Trophoblast cell (in vitro differentiated cells and primary cell): ENCODE data around the gene C1orf146.

Experiments used
- DNase-seq, 2 donors: peaks; one replicate each; pipeline ENCODE4 v3.0.0-alpha.2; 2016
- H2AFZ ChIP-seq: 2 replicates; pipeline ENCODE4 v1.6.1; 2013; ENCODE audit warnings: low read length, moderate library complexity, mild to moderate bottlenecking; ENCODE audit not compliant: insufficient read depth, poor library complexity
- H2AK5ac ChIP-seq: 2 replicates; pipeline ENCODE4 v1.6.1; 2013; ENCODE audit warnings: mild to moderate bottlenecking, low read length
- H2BK120ac ChIP-seq: 2 replicates; pipeline ENCODE4 v1.6.1; 2013; ENCODE audit warnings: low read length, mild to moderate bottlenecking, moderate library complexity; ENCODE audit not compliant: insufficient read depth, poor library complexity
- H2BK12ac ChIP-seq: 2 replicates; pipeline ENCODE4 v1.6.1; 2013; ENCODE audit warnings: mild to moderate bottlenecking, low read length, moderate library complexity
- H2BK5ac ChIP-seq: 2 replicates; pipeline ENCODE4 v1.6.1; 2013; ENCODE audit warnings: low read length, low read depth, moderate library complexity, mild to moderate bottlenecking; ENCODE audit not compliant: poor library complexity
- H3K14ac ChIP-seq: 2 replicates; pipeline ENCODE4 v1.6.1; 2013; ENCODE audit warnings: mild to moderate bottlenecking, low read length
- H3K18ac ChIP-seq: 2 replicates; pipeline ENCODE4 v1.6.1; 2013; ENCODE audit warnings: mild to moderate bottlenecking, low read length
- H3K23ac ChIP-seq: 2 replicates; pipeline ENCODE4 v1.6.1; 2013; ENCODE audit warnings: low read length
- H3K27ac ChIP-seq: 2 replicates; pipeline ENCODE4 v1.5.1; 2013; ENCODE audit warnings: low read depth, mild to moderate bottlenecking, inconsistent platforms, low read length, moderate library complexity
- H3K27me3 ChIP-seq: 2 replicates; pipeline ENCODE4 v1.6.1; 2013; ENCODE audit warnings: inconsistent platforms, mild to moderate bottlenecking, low read length, moderate library complexity; ENCODE audit not compliant: insufficient read depth
- H3K36me3 ChIP-seq, 2 experiments: 1 replicate in 1 of 2; 2 replicates in 1 of 2; pipeline ENCODE4 v1.6.1; 2013; ENCODE audit warnings: low read length in 2 of 2, mild to moderate bottlenecking in 2 of 2, moderate library complexity in 1 of 2; ENCODE audit not compliant: insufficient read depth in 2 of 2, control insufficient read depth in 1 of 2
- H3K4ac ChIP-seq: 2 replicates; pipeline ENCODE4 v1.6.1; 2013; ENCODE audit warnings: low read depth, mild to moderate bottlenecking, low read length, moderate library complexity
- H3K4me1 ChIP-seq, 2 experiments: 1 replicate in 1 of 2; 2 replicates in 1 of 2; pipeline ENCODE4 v1.6.1; 2013; ENCODE audit warnings: low read length in 2 of 2, mild to moderate bottlenecking in 2 of 2, moderate library complexity in 1 of 2; ENCODE audit not compliant: insufficient read depth in 2 of 2, control insufficient read depth in 1 of 2
- H3K4me2 ChIP-seq: 2 replicates; pipeline ENCODE4 v1.6.1; 2013; ENCODE audit warnings: inconsistent platforms, mild to moderate bottlenecking, low read length, moderate library complexity
- H3K4me3 ChIP-seq: 2 replicates; pipeline ENCODE4 v1.5.1; 2013; ENCODE audit warnings: mild to moderate bottlenecking, low read depth, low read length, inconsistent platforms
- H3K79me1 ChIP-seq: one replicate; pipeline ENCODE4 v1.6.1; 2013; ENCODE audit warnings: low read length
- H3K79me2 ChIP-seq: 2 replicates; pipeline ENCODE4 v1.6.1; 2013; ENCODE audit warnings: low read length, mild to moderate bottlenecking; ENCODE audit not compliant: control insufficient read depth, insufficient read depth, poor library complexity
- H3K9ac ChIP-seq: 2 replicates; pipeline ENCODE4 v1.6.1; 2013; ENCODE audit warnings: mild to moderate bottlenecking, low read length
- H3K9me3 ChIP-seq: 2 replicates; pipeline ENCODE4 v1.6.1; 2013; ENCODE audit warnings: low read depth, mild to moderate bottlenecking, control low read depth, inconsistent platforms, low read length; ENCODE audit not compliant: insufficient read depth
- H4K12ac ChIP-seq: 2 replicates; pipeline ENCODE4 v1.6.1; 2013; ENCODE audit warnings: low read depth, mild to moderate bottlenecking, low read length, moderate library complexity
- H4K8ac ChIP-seq: 2 replicates; pipeline ENCODE4 v1.6.1; 2013; ENCODE audit warnings: low read depth, mild to moderate bottlenecking, low read length, moderate library complexity
- H4K91ac ChIP-seq: one replicate; pipeline ENCODE4 v1.6.1; 2013; ENCODE audit warnings: low read depth, mild to moderate bottlenecking, low read length, moderate library complexity
- WGBS: extraction: QIAGEN DNeasy Blood & Tissue Kit; methylation state at CpG from one replicate; pipeline ENCODE4 v1.1.7; 2013; ENCODE audit warnings: missing lambda C conversion rate; ENCODE audit not compliant: insufficient read length, insufficient coverage; ENCODE audit errors: extremely low coverage; 5-methylcytosine and 5-hydroxymethylcytosine counted together

The C1orf146 gene

GRCh38 chr1:92211166-92211565 is 6.5 kb upstream of the C1orf146 start:
- H3K9ac ChIP-seq, result no peak overlapping the region
- H4K91ac ChIP-seq, result no peak overlapping the region
- no peak overlapping the region for H2AK5ac ChIP-seq

GRCh38 chr1:92218559-92218958 is 844 bp downstream of the C1orf146 start:
- Histone ChIP-seq H3K4me3 (no peak overlapping the region), H2AFZ (no peak overlapping the region), H4K91ac (no peak overlapping the region), H3K14ac (no peak overlapping the region), H3K9ac (no peak overlapping the region), H3K27ac (no peak overlapping the region), H3K18ac (no peak overlapping the region), H3K36me3 (no peaks in the 10 kb centered on the region), H2AK5ac (no peak overlapping the region), H2BK5ac (no peak overlapping the region), H3K4ac (no peak overlapping the region), H4K8ac (no peak overlapping the region), H3K79me2 (no peaks in the 10 kb centered on the region), H2BK12ac (no peak overlapping the region), H4K12ac (no peak overlapping the region), H2BK120ac (no peak overlapping the region), H3K79me1 (no peaks in the 10 kb centered on the region), H3K23ac (no peak overlapping the region), H3K27me3 (no peaks in the 10 kb centered on the region), H3K4me1 (no peaks in the 10 kb centered on the region), H3K9me3 (no peaks in the 10 kb centered on the region), H3K4me2 (no peak overlapping the region)
- DNase-seq, result no peak
- no CpG with 5 or more reads among the region's 14 CpGs for WGBS

More at GRCh38 chr1:92211166-92211565, 6.5 kb upstream of the C1orf146 start:
- Histone ChIP-seq H2BK120ac (no peak overlapping the region), H3K18ac (no peak overlapping the region), H4K8ac (no peak overlapping the region), H3K4ac (no peak overlapping the region), H3K9me3 (no peaks in the 10 kb centered on the region), H2BK12ac (no peak overlapping the region), H3K27ac (no peak overlapping the region), H3K79me1 (no peaks in the 10 kb centered on the region), H3K36me3 (no peaks in the 10 kb centered on the region), H3K27me3 (no peaks in the 10 kb centered on the region), H3K4me3 (no peak overlapping the region), H3K23ac (no peak overlapping the region), H4K12ac (no peak overlapping the region), H3K4me2 (no peak overlapping the region), H2BK5ac (no peak overlapping the region), H3K79me2 (no peaks in the 10 kb centered on the region), H2AFZ (no peak overlapping the region), H3K14ac (no peak overlapping the region), H3K4me1 (no peaks in the 10 kb centered on the region)
- peak in 1 of 2 donors; percentile 27 for DNase-seq
- no CpG with 5 or more reads among the region's 2 CpGs for WGBS

GRCh38 chr1:92219028-92219427 is 1.3 kb downstream of the C1orf146 start:
- H2AK5ac ChIP-seq, result no peak overlapping the region
- no peak overlapping the region for H3K23ac ChIP-seq
- no peak for DNase-seq
- H4K8ac ChIP-seq, result no peak overlapping the region
- H2BK120ac ChIP-seq, result no peak overlapping the region
- no peaks in the 10 kb centered on the region for H3K36me3 ChIP-seq
- H3K4me2 ChIP-seq, result no peak overlapping the region
- H3K27ac ChIP-seq, result no peak overlapping the region
- no peak overlapping the region for H2BK5ac ChIP-seq
- no peak overlapping the region for H3K9ac ChIP-seq
- H2AFZ ChIP-seq, result no peak overlapping the region
- H3K4me1 ChIP-seq, result no peaks in the 10 kb centered on the region
- H3K79me2 ChIP-seq, result no peaks in the 10 kb centered on the region
- no peak overlapping the region for H2BK12ac ChIP-seq
- no peak overlapping the region for H4K12ac ChIP-seq
- H3K79me1 ChIP-seq, result no peaks in the 10 kb centered on the region
- no peak overlapping the region for H3K14ac ChIP-seq
- no peak overlapping the region for H3K4me3 ChIP-seq
- no peaks in the 10 kb centered on the region for H3K27me3 ChIP-seq
- H4K91ac ChIP-seq, result no peak overlapping the region
- no peak overlapping the region for H3K4ac ChIP-seq
- no peak overlapping the region for H3K18ac ChIP-seq
- no peaks in the 10 kb centered on the region for H3K9me3 ChIP-seq

GRCh38 chr1:92228401-92228800 is 10.7 kb downstream of the C1orf146 start:
- Histone ChIP-seq H3K9me3 (no peaks in the 10 kb centered on the region), H4K8ac (no peak overlapping the region), H3K79me1 (no peaks in the 10 kb centered on the region), H2BK12ac (no peak overlapping the region), H3K4me2 (no peak overlapping the region), H2AK5ac (no peak overlapping the region), H2BK120ac (no peak overlapping the region), H3K27me3 (no peaks in the 10 kb centered on the region), H4K91ac (no peak overlapping the region), H2AFZ (no peak overlapping the region), H2BK5ac (no peak overlapping the region), H3K9ac (no peak overlapping the region), H3K4ac (no peak overlapping the region), H3K18ac (no peak overlapping the region), H3K4me3 (no peak overlapping the region), H3K79me2 (no peaks in the 10 kb centered on the region), H3K23ac (no peak overlapping the region), H3K4me1 (no peaks in the 10 kb centered on the region), H4K12ac (no peak overlapping the region), H3K14ac (no peak overlapping the region), H3K27ac (no peak overlapping the region), H3K36me3 (no peaks in the 10 kb centered on the region)
- no CpG with 5 or more reads among the region's 3 CpGs for WGBS
- DNase-seq, result no peak
